Neural cell (in vitro differentiated cells): ENCODE measurements around the gene DYNC2LI1. TPM values are rescaled to one million over a fixed set of nuclear protein-coding genes. Genes with fewer than 3 reads are reported as not detected.

Experiments
- H2AFZ ChIP-seq: fragments of 200-600, 300-800 bp; sonication (generic), shearing (Covaris generic); 2 replicates; pipeline ENCODE4 v1.6.0; 2014; ENCODE audit warnings: low read depth, mild to moderate bottlenecking, antibody characterized with exemption, low read length, moderate library complexity
- H3F3A ChIP-seq: fragments of 200-600 bp; shearing (Covaris generic); 2 replicates; pipeline ENCODE4 v1.6.1; 2016; ENCODE audit warnings: mild to moderate bottlenecking, moderate library complexity, mixed read lengths, antibody characterized with exemption, low read length; ENCODE audit not compliant: insufficient read depth, poor library complexity, severe bottlenecking
- H3K27ac ChIP-seq: fragments of 200-600, 300-800 bp; sonication (generic), shearing (Covaris generic); 2 replicates; pipeline ENCODE4 v1.5.1; 2014; ENCODE audit warnings: mild to moderate bottlenecking, low read length, moderate library complexity
- H3K27me3 ChIP-seq: fragments of 300-800, 200-600 bp; sonication (generic), shearing (Covaris generic); 2 replicates; pipeline ENCODE4 v1.6.0; 2014; ENCODE audit warnings: mild to moderate bottlenecking, low read depth, low read length, moderate library complexity; ENCODE audit not compliant: insufficient read depth
- H3K36me3 ChIP-seq: fragments of 300-800, 200-600 bp; sonication (generic), shearing (Covaris generic); 2 replicates; pipeline ENCODE4 v1.5.1; 2014; ENCODE audit warnings: mild to moderate bottlenecking, antibody characterized with exemption, low read length, moderate library complexity; ENCODE audit not compliant: insufficient read depth
- H3K4me2 ChIP-seq: fragments of 300-800, 200-600 bp; sonication (generic), shearing (Covaris generic); 2 replicates; pipeline ENCODE4 v1.6.0; 2014; ENCODE audit warnings: mild to moderate bottlenecking, low read length
- H3K4me3 ChIP-seq: fragments of 300-800, 200-600 bp; sonication (generic), shearing (Covaris generic); 2 replicates; pipeline ENCODE4 v1.5.1; 2014; ENCODE audit warnings: mild to moderate bottlenecking, low read length, moderate library complexity
- H3K79me2 ChIP-seq: fragments of 200-600 bp; shearing (Covaris generic); replicated peaks from 2 replicates; pipeline ENCODE4 v1.6.0; 2014; ENCODE audit warnings: mild to moderate bottlenecking, low read length, moderate library complexity; ENCODE audit not compliant: insufficient read depth
- H3K9ac ChIP-seq: fragments of 300-800, 200-600 bp; sonication (generic), shearing (Covaris generic); 2 replicates; pipeline ENCODE4 v1.6.1; 2016; ENCODE audit warnings: mild to moderate bottlenecking, low read length, mixed read lengths
- H3K9me2 ChIP-seq: fragments of 200-600 bp; shearing (Covaris generic); 2 replicates; pipeline ENCODE4 v1.6.1; 2016; ENCODE audit warnings: mild to moderate bottlenecking, low read length, mixed read lengths; ENCODE audit not compliant: insufficient read depth
- H3K9me3 ChIP-seq: fragments of 200-600, 300-800 bp; sonication (generic), shearing (Covaris generic); 2 replicates; pipeline ENCODE4 v1.6.1; 2016; ENCODE audit warnings: mild to moderate bottlenecking, mixed run types, low read length, moderate library complexity, mixed read lengths
- H4K20me1 ChIP-seq: fragments of 200-600 bp; shearing (Covaris generic); 2 replicates; pipeline ENCODE4 v1.6.1; 2016; ENCODE audit warnings: mild to moderate bottlenecking, mixed run types; ENCODE audit not compliant: insufficient read depth
- EP300 ChIP-seq: fragments of 450-650 bp; conservative IDR thresholded peaks from 2 replicates; pipeline ENCODE4 v1.6.1; 2014; ENCODE audit warnings: antibody characterized with exemption, mild to moderate bottlenecking, moderate library complexity; ENCODE audit not compliant: poor library complexity, severe bottlenecking
- EZH2 ChIP-seq: fragments of 200-600, 300-800 bp; shearing (Covaris generic), sonication (generic); IDR thresholded peaks from 2 replicates; pipeline ENCODE4 v1.6.1; 2014; ENCODE audit warnings: antibody characterized with exemption, low read length, borderline replicate concordance, mild to moderate bottlenecking; ENCODE audit not compliant: insufficient read depth, poor library complexity, severe bottlenecking
- MXI1 ChIP-seq: fragments of 450-650 bp; conservative IDR thresholded peaks from 2 replicates; pipeline ENCODE4 v1.6.1; 2014; ENCODE audit warnings: antibody characterized with exemption, mild to moderate bottlenecking; ENCODE audit not compliant: poor library complexity, severe bottlenecking
- POLR2AphosphoS5 ChIP-seq: IDR thresholded peaks from 2 replicates; pipeline ENCODE4 v1.6.1; 2012
- RAD21 ChIP-seq: fragments of 450-650 bp; conservative IDR thresholded peaks from 2 replicates; pipeline ENCODE4 v1.6.1; 2014; ENCODE audit warnings: antibody characterized with exemption, mild to moderate bottlenecking, moderate library complexity
- SMC3 ChIP-seq: fragments of 450-650 bp; conservative IDR thresholded peaks from 2 replicates; pipeline ENCODE4 v1.6.1; 2014; ENCODE audit warnings: antibody characterized with exemption, mild to moderate bottlenecking, moderate library complexity; ENCODE audit not compliant: poor library complexity
- TAF1 ChIP-seq: IDR thresholded peaks from 2 replicates; pipeline ENCODE4 v1.6.1; 2012; ENCODE audit warnings: low read depth
- polyA plus RNA-seq: library from polyadenylated mRNA; depleted of rRNA; stranded (reverse); fragments of >200 nt; gene quantifications from 2 replicates; pipeline ENCODE4 v1.2.3, GENCODE V29; 2014
- TF ChIP-seq, protein P1 (sequence below): IDR thresholded peaks from 2 replicates; pipeline ENCODE4 v1.6.1; 2012; ENCODE audit warnings: borderline replicate concordance
- TF ChIP-seq, protein P2 (sequence below): fragments of 450-650 bp; IDR thresholded peaks from 2 replicates; pipeline ENCODE4 v1.5.1; 2014; ENCODE audit warnings: antibody characterized with exemption, mild to moderate bottlenecking, moderate library complexity; ENCODE audit not compliant: poor library complexity, severe bottlenecking

DYNC2LI1 gene
- polyA plus RNA-seq, 1 donor from 2014 or later: 80.6 TPM

DNA sequence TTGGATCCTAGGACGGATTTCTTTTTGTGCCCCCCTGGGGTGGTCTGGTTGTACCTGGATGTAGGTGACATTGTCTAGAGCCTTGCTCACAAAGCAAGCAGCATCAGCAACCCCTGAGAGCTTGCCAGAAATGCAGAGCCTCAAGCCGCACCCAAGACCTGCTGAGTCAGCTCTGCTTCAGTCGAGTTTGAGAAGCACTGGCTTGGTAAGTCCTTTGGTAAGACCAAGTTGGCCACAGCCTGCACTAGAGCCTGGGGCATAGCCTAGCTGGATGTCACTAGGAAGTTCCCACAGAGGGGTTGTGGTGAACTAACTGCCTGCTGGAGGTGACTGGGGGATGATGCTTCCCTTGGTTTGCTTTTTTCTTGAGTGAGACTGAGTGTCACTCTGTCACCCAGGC lies 58.6 kb downstream of the DYNC2LI1 start:
- H3K9me2 ChIP-seq: no peaks in the 10 kb centered on the region
- H3K27me3 ChIP-seq: no peaks in the 10 kb centered on the region
- H3F3A ChIP-seq: no peaks in the 10 kb centered on the region
- H3K4me2 ChIP-seq: no peak overlapping the region
- H3K9me3 ChIP-seq: no peaks in the 10 kb centered on the region
- H3K36me3 ChIP-seq: no peaks in the 10 kb centered on the region
- no peak overlapping the region for H3K27ac ChIP-seq
- H3K4me3 ChIP-seq: no peak overlapping the region
- H2AFZ ChIP-seq: no peak overlapping the region
- H3K9ac ChIP-seq: no peak overlapping the region
- no peaks in the 10 kb centered on the region for H3K79me2 ChIP-seq
- H4K20me1 ChIP-seq: no peaks in the 10 kb centered on the region
- TF ChIP-seq EZH2: no peak
- TF ChIP-seq EP300: no peak
- no peak for TF ChIP-seq POLR2AphosphoS5
- TF ChIP-seq SMC3: no peak
- TF ChIP-seq, protein P1, sequence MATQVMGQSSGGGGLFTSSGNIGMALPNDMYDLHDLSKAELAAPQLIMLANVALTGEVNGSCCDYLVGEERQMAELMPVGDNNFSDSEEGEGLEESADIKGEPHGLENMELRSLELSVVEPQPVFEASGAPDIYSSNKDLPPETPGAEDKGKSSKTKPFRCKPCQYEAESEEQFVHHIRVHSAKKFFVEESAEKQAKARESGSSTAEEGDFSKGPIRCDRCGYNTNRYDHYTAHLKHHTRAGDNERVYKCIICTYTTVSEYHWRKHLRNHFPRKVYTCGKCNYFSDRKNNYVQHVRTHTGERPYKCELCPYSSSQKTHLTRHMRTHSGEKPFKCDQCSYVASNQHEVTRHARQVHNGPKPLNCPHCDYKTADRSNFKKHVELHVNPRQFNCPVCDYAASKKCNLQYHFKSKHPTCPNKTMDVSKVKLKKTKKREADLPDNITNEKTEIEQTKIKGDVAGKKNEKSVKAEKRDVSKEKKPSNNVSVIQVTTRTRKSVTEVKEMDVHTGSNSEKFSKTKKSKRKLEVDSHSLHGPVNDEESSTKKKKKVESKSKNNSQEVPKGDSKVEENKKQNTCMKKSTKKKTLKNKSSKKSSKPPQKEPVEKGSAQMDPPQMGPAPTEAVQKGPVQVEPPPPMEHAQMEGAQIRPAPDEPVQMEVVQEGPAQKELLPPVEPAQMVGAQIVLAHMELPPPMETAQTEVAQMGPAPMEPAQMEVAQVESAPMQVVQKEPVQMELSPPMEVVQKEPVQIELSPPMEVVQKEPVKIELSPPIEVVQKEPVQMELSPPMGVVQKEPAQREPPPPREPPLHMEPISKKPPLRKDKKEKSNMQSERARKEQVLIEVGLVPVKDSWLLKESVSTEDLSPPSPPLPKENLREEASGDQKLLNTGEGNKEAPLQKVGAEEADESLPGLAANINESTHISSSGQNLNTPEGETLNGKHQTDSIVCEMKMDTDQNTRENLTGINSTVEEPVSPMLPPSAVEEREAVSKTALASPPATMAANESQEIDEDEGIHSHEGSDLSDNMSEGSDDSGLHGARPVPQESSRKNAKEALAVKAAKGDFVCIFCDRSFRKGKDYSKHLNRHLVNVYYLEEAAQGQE: no peak
- no peak for TF ChIP-seq RAD21
- no peak for TF ChIP-seq TAF1
- TF ChIP-seq, protein P2, sequence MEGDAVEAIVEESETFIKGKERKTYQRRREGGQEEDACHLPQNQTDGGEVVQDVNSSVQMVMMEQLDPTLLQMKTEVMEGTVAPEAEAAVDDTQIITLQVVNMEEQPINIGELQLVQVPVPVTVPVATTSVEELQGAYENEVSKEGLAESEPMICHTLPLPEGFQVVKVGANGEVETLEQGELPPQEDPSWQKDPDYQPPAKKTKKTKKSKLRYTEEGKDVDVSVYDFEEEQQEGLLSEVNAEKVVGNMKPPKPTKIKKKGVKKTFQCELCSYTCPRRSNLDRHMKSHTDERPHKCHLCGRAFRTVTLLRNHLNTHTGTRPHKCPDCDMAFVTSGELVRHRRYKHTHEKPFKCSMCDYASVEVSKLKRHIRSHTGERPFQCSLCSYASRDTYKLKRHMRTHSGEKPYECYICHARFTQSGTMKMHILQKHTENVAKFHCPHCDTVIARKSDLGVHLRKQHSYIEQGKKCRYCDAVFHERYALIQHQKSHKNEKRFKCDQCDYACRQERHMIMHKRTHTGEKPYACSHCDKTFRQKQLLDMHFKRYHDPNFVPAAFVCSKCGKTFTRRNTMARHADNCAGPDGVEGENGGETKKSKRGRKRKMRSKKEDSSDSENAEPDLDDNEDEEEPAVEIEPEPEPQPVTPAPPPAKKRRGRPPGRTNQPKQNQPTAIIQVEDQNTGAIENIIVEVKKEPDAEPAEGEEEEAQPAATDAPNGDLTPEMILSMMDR: no peak
- no peak for TF ChIP-seq MXI1

DNA sequence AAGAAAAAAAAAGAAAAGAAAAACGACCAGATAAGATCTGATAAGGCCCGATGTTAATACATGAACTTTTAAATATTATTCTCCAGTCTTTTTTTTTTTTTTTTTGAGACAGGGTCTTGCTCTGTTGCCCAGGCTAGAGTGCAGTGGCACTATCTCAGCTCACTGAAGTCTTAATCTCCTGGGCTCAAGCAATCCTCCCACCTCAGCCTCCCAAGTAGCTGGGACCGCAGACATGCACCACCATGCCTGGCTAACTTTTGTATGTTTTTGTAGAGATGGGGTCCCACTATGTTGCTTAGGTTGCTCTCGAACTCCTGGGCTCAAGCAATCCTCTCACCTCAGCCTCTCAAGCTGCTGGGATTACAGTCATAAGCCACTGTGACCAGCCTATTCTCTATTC lies 63.2 kb downstream of the DYNC2LI1 start:
- Histone ChIP-seq H3K4me3 (no peak overlapping the region), H3K27ac (no peak overlapping the region), H3K27me3 (no peaks in the 10 kb centered on the region)

More for the DNA sequence above, 63.2 kb downstream of the DYNC2LI1 start:
- H3K9ac ChIP-seq: no peak overlapping the region
- no peaks in the 10 kb centered on the region for H3K9me3 ChIP-seq
- H4K20me1 ChIP-seq: no peaks in the 10 kb centered on the region
- H3F3A ChIP-seq: no peaks in the 10 kb centered on the region
- H3K79me2 ChIP-seq: no peaks in the 10 kb centered on the region
- H3K4me2 ChIP-seq: no peak overlapping the region
- H3K36me3 ChIP-seq: no peaks in the 10 kb centered on the region
- no peak for TF ChIP-seq MXI1
- TF ChIP-seq, protein P2: no peak
- TF ChIP-seq POLR2AphosphoS5: no peak
- no peak for TF ChIP-seq TAF1
- no peak for TF ChIP-seq RAD21
- TF ChIP-seq EZH2: no peak
- TF ChIP-seq, protein P1: no peak
- no peak for TF ChIP-seq EP300
- no peak for TF ChIP-seq SMC3
- no peaks in the 10 kb centered on the region for H3K9me2 ChIP-seq
- no peak overlapping the region for H2AFZ ChIP-seq
